Measurements from ENCODE around the gene SOCS6.
"Not testable (repeated sequence)": the region's sequence is repeated elsewhere in the genome, so short reads cannot be mapped to it uniquely, and the experiment has no call there.

The SOCS6 gene, protein sequence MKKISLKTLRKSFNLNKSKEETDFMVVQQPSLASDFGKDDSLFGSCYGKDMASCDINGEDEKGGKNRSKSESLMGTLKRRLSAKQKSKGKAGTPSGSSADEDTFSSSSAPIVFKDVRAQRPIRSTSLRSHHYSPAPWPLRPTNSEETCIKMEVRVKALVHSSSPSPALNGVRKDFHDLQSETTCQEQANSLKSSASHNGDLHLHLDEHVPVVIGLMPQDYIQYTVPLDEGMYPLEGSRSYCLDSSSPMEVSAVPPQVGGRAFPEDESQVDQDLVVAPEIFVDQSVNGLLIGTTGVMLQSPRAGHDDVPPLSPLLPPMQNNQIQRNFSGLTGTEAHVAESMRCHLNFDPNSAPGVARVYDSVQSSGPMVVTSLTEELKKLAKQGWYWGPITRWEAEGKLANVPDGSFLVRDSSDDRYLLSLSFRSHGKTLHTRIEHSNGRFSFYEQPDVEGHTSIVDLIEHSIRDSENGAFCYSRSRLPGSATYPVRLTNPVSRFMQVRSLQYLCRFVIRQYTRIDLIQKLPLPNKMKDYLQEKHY

GRCh38 chr18:70288851-70289328 is at the start of gene SOCS6:
TSS of gene SOCS6 (plus strand) at chr18:70289045. CDS start at chr18:70324669, 35,624 bp downstream.
- peak in 31 of 56 donors; percentile 9 to 61 (median 34) for DNase-seq

GRCh38 chr18:70243131-70243929 is 45.5 kb upstream of the SOCS6 start:
- no peak for DNase-seq

GRCh38 chr18:70246061-70246466 is 42.8 kb upstream of the SOCS6 start:
- no peak for DNase-seq

DNA sequence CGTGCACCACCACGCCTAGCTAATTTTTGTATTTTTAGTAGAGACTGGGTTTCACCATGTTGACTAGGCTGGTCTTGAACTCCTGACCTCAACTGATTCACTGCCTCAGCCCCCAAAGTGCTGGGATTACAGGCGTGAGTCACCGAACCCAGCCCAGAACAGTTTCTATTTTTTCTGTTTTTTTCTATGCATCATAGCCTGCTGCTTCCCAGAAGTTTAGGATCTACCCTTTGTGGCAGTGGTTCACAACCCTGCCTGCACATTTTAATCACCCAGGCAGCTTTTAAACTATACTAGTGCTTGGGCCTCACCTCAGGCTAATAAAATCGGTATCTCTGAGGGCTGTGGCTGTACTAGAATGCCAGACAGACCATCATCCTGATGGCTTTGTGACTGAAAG is 39.7 kb upstream of the SOCS6 start:
- DNase-seq: no peak

GRCh38 chr18:70249861-70250260 is 39.0 kb upstream of the SOCS6 start:
- DNase-seq: not testable (repeated sequence)

DNA sequence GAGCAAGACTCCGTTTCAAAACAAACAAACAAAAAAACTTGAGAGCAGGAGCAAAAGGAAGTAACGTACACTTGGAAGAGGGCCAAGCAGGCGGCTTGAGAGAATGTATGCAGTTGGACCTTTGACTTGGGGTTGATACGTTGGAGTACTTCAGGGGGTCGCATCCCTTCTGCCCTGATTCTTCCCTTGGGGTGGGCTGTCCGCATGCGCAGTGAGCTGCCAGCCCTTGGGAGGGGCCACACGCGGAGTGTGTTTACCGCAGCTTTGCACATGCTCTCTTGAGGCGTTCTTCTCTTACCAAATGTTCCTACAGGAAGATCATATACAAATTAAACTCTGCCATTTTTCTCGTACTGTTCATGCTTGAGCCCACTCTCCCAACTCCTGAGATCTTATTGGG is 38.1 kb upstream of the SOCS6 start:
- DNase-seq: no peak

- DNase-seq: no peak
Measured at GRCh38 chr18:70256184-70256583, 32.7 kb upstream of the SOCS6 start.

GRCh38 chr18:70256994-70257393 is 31.9 kb upstream of the SOCS6 start:
- DNase-seq: peak in 5 of 56 donors; percentile 4 to 34 (median 8)

- no peak for DNase-seq
Measured at GRCh38 chr18:70258243-70258642, 30.6 kb upstream of the SOCS6 start.

- DNase-seq: no peak
Measured at GRCh38 chr18:70260683-70261082, 28.2 kb upstream of the SOCS6 start.

DNA sequence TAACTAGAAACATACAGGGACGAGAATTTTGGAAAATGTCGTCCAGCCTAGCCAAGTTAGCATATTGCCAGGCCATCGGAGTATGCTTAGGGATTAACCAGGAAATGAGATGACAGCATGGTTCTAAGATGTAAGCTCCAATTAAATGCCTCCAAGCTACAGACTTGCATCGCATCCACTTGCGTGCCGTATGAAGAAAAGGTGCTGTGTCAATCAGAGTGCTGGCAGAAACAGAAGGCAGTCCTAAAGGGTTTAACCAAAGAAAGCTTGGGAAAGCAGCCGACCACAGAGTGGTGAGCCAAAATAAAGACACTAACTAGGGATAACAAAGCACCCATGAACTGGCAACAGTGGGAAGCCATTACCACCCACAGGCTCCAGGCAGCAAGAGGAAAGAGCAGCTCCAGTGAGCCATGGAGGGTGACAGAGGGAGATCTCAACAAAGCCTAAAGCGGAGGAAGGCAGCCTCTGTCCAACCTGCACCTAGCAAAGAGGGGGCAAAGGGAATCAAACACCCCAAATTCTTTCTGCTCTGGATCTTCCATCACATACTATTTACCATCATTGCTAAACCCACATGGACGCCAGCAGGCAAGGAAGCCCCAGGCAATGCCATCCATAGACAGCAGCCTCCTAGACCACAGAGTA is 27.6 kb upstream of the SOCS6 start:
- DNase-seq: no peak

DNA sequence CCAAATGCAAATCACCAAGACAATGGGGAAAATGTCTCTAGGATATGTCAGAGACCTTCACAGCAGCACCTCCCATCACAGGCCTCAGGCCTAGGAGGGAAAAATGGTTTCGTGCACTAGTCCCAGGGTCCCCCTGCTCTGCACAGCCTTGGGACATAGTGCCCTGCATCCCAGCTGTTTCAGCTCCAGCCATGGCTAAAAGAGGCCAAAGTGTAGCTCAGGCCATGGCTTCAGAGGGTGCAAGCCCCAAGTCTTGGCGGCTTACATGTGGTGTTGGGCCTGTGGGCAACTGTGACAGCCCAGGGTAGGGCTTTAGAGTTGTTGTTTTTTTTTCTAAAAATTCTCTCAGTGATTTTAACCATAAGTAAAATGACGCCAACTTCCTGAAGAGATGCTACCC is 25.5 kb upstream of the SOCS6 start:
- no peak for DNase-seq

DNA sequence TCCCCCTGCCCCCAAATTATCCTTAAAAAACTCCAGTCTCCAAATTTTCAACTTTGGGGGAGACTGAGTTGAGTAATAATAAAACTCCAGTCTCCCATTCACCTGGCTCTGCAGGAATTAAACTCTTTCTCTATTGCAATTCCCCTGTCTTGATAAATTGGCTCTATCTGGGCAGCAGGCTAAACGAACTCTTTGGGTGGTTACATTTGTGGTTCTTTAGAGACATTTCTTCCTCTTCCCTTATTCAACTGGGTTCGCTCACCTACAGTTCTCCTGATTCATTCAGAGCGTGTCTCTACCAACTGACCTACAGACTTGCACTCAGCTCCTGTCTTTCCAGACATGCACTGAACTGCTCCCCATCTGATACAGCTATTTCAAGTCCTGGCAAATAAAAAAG is 17.1 kb upstream of the SOCS6 start:
- no peak for DNase-seq

GRCh38 chr18:70273021-70273420 is 15.8 kb upstream of the SOCS6 start:
- no peak for DNase-seq

GRCh38 chr18:70276416-70277191 is 12.2 kb upstream of the SOCS6 start:
- no peak for DNase-seq

GRCh38 chr18:70279470-70279869 is 9.4 kb upstream of the SOCS6 start:
- DNase-seq: no peak

DNA sequence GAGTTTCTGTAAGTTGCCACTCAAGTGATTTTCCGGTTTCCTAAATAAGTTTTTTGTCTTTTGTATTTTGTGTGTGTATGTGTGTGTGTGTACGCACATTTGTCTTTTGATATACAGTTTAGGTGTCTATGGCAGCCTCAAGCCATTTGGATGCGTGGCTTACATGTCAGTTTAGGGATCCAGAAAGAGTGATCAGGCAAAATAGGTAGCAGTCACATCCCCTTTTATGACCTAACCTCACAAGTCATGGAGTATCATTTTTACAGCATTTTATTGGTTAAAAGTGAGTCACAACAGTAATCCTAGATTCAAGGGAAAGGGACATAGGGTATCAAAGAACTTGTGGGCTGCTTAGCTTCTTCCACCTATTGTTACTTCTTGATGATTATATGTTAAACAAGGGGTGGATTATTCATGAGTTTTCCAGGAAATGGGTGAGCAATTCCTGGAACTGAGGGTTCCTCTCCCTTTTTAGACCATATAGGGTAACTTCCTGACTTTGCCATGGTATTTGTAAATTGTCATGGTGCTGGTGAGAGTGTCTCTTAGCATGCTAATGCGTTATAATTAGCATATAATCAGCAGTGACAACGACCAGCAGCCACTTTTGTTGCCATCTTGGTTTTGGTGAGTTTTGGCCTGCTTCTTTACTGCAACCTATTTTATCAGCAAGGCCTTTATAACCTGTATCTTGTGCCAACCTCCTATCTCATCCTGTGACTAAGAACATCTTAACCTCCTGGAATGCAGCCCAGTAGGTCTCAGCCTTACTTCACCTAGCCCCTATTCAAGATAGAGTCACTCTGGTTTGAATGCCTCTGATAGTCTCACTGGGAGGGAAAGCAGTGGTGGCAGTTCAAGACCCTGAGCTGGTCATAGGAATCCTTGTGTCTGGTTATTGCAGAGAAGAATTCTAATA is 8.6 kb upstream of the SOCS6 start:
- no peak for DNase-seq

GRCh38 chr18:70284976-70285620 is 3.7 kb upstream of the SOCS6 start:
- DNase-seq: no peak

- DNase-seq: no peak
Measured at GRCh38 chr18:70287731-70288130, 1.1 kb upstream of the SOCS6 start.

Data from amygdala (tissue), 56 donors.